Activated CD8-positive, alpha-beta memory T cell treated with anti-CD3 and anti-CD28 coated beads, Interleukin-2, amount 50 U/mL, for 24 hours (primary cell): ENCODE results near the gene MRPS23.
"Not testable (repeated sequence)": the region's sequence is repeated elsewhere in the genome, so short reads cannot be mapped to it uniquely, and the experiment has no call there.

Experiments used
- DNase-seq: peaks from one replicate; pipeline ENCODE4 v3.0.0-alpha.2; 2020; ENCODE audit errors: extremely low read depth

Gene MRPS23

DNA sequence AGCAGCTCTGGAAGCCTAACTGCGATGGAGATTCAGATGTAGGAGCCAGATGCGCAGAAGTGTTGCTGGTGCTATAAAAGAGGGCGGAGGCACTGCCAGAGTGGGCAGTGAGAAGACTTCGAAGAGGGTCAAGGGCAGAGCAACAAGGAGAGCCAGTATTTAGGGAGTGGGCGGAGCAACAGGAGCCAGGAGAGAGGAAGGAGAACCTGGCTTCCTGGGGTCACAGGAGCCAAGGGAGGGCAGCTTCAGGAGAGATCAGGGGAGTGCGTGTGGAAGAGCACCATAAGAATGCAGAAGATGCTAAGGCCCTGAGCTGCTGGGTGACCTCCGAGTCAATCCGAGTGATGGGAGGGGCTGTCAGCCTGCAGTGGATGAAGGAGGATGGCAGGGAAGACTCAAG lies 14.4 kb upstream of the MRPS23 start:
- no peak for DNase-seq

GRCh38 chr17:57862694-57863667 lies 13.1 kb upstream of the MRPS23 start:
- DNase-seq = no peak

GRCh38 chr17:57861790-57862693 lies 12.2 kb upstream of the MRPS23 start:
- no peak for DNase-seq

DNA sequence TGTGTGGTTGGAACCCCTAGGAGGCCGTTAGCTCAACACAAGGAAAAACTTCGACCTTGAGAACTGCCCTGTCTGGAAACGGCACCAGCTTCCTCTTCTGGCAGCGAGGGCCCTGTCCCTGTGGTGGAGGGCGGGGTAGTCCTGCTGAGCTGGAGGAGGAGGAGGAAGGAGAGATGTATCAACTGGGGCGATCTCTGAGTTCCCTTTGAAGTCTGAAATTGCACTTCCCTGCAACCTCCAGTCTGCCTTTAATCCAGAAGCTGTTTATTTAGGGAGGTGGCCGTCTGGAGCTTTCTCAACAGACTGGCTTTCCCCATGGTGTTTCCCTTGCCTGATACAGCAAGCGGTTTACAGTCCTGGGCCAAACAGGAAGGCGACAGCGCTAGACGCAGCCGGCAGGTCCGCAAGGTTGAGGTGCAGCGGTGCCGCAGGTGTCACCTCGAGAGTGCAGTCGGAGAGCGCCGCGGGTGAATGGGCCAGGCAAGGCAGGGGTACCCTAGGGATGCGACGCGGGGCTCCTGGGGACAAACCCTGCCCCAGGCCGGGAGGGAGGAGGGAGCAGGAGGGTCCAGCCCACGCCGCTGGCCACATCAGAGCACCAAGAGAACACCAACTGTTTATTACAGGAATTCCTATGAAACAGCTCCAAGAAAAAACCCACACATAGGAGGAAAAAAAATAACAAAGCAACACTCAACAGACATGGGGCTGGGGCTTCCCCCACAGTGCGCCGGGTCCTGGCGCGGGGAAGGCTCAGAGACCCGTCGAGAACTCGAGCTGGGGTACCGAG lies 11.4 kb upstream of the MRPS23 start:
- DNase-seq = no peak

GRCh38 chr17:57860414-57860999 lies 10.7 kb upstream of the MRPS23 start:
- no peak for DNase-seq

GRCh38 chr17:57859601-57860413 lies 10.0 kb upstream of the MRPS23 start:
- no peak for DNase-seq

- no peak for DNase-seq
Measured at GRCh38 chr17:57858838-57859237, 9.0 kb upstream of the MRPS23 start.

DNA sequence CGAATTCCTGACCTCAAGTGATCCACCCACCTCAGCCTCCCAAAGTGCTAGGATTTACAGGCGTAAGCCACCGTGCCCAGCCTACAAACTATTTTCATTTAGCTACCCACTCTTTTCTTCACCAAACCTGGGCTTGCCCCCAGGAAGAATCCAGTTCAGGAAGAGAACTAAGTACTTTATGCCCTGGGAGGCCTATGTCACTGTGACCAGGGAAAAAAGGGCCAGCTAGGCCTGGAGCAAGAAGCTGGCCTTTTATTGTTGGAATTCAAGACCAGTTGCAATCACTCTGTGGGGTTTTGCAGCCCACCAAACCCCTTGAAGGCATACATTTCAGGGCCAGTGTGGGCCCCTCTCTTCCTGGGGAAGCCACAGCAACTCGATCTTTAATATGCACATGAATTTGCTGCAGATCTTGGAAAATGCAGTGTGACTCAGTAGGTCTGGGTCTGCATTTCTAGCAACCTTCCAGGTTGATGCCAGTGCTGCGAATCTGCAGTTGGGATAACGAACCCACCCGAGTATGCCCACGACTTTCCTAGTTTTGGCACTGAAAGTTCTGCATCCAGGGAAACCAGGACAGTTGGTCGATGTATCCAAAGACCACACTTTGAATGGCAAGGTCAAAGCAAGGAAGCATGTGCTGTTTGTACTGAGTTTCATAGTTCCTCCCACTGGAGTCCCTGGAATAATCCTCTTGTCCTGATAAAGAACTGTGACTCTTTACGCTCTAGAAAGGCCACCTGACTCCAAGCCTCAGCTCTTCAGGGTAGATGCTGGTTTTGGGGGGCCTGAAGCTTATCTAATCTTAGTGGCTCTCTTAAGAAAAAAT lies 7.2 kb upstream of the MRPS23 start:
- DNase-seq = no peak

DNA sequence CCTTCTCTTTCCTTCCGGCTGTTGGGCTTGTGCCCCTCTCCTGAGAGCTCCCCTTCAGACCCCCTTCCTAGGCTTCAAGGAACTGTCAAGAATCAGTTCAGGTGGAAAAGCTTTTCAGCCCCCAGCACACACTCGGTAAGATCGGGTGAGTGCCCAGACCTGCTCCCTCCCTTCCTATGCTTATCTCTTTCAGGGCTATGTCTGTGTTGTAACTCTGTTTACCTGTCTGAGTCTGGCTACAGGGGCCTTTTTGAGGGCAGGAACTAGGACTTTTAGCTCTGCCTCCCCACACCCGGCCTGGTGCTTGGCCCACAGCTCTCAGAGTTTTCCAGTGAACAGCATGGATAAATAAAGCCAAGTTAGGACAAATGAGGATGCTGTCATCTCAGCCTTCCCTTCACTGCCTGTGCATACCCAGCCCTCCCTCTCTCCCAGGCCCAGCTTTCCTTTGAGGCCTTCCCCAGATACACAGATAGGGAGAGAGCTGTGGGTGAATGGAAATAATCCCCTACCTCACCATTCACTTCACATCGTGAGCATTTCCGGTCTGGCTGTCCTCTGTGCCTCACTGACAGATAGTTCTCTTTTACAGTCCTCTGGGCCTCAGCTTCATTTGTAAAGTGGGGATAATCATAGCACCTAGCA lies 5.7 kb upstream of the MRPS23 start:
- no peak for DNase-seq

GRCh38 chr17:57853695-57854094 lies 3.9 kb upstream of the MRPS23 start:
- DNase-seq = no peak

DNA sequence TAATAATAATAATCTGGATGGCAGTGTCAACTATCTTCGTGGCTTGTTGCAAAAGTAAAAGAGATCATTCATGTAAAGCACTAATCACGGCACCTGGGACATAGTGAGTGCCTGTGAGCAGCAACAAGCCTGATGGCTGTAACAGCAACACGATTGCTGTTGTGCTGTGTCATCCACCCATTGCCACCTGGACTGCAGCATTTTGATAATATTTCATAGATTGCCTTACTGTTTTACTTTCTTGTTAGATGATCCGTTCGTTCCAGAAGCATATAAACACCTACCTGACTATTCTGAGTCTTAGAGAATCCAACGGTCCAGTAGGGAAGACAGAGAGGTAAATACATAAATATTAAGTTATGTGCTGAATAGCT lies 3.1 kb upstream of the MRPS23 start:
- DNase-seq = no peak

DNA sequence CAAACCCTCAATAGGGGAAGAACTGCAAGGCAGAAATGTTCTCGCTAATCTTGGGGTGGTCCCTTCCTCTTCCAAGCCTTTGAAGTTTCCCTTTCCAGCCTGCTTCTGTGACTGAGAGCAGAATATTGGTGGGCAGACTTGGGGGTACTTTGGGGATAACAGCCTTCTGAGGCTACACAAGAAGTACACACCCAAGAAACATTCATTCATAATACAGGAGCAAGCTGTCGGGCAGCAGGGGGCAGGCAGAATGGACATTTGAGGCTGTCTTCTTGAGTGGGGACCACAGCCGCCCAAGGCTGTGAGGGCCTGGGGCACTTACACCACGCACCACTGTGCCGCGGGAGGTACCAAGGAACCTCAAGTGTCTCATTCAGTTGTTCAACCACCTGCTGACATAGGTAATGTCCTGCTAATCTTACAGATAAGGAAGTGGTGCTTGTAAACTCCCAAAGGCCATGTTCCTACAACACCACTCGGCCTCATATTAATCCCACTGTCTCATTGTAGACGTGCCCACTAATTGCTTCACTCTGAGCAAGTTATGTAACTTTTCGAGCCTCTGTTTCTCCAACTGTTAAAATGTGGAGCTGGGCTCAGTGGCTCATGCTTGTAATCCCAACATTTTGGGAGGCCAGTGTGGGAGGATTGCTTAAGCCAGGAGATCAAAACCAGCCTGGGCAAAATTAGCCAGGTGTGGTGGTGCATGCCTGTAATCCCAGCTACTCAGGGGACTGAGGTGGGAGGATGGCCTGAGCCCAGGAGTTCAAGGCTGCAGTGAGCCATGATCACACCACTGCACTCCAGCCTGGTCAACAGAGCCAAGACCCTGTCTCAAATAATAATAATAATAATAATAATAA lies 2.5 kb upstream of the MRPS23 start:
- DNase-seq = no peak

GRCh38 chr17:57849163-57849873 lies 526 bp downstream of the MRPS23 start:
- DNase-seq = no peak

DNA sequence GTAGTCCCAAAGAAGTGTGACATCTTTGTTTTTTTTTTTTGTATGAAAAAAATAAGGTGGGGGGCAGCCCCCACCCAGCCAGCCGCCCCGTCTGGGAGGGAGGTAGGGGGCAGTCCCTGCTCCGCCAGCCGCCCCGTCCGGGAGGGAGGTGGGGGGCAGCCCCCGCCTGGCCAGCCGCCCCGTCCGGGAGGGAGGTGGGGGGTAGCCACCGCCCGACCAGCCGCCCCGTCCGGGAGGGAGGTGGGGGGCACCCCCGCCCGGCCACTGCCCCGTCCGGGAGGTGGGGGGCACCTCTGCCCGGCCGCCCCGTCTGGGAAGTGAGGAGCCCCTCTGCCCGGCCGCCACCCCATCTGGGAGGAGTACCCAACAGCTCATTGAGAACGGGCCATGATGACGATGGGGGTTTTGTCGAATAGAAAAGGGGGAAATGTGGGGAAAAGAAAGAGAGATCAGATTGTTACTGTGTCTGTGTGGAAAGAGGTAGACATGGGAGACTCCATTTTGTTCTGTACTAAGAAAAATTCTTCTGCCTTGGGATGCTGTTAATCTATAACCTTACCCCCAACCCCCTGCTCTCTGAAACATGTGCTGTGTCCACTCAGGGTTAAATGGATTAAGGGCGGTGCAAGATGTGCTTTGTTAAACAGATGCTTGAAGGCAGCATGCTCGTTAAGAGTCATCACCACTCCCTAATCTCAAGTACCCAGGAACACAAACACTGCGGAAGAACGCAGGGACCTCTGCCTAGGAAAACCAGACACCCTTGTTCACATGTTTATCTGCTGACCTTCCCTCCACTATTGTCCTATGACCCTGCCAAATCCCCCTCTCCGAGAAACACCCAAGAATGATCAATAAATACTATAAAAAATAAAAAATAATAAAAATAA lies 3.5 kb downstream of the MRPS23 start:
- not testable (repeated sequence) for DNase-seq

GRCh38 chr17:57842280-57842679 lies 7.6 kb downstream of the MRPS23 start:
- no peak for DNase-seq

GRCh38 chr17:57839571-57839923 lies 10.3 kb downstream of the MRPS23 start:
- DNase-seq = no peak
